Measurements from ENCODE around the gene OR10A3.

DNA sequence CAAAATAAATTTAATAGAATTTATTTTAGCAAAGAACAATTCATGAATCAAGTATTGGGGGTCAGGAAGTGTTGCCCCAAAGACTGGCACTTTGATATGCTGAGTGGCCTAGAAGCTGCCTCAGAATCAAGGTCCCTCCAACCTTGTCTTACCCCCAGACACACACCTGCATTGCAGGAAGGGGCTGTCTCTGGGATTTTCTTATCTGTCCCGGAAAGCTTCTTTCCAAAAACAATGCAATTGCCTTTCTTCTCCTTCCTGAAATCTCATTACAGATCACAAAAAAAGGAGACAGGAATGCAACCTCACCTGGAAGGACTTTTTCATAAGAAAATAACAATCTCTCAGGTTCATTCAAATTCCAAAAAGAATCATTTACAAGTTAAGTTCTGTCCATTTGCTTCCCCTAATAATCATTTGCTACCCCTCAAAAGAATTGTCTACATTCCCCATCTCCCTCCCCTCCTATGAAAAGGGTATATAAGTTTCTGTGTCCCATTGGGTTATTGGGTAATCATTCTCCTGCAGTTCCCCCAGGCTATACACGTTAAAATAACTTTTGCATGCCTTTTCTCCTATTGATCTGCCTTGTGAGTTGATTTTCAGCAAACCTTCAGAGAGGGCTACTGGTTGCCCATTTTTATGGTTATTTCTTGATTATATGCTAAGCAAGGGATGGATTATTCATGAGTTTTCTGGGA is 31.8 kb downstream of the OR10A3 start:
- TF ChIP-seq, protein P1, sequence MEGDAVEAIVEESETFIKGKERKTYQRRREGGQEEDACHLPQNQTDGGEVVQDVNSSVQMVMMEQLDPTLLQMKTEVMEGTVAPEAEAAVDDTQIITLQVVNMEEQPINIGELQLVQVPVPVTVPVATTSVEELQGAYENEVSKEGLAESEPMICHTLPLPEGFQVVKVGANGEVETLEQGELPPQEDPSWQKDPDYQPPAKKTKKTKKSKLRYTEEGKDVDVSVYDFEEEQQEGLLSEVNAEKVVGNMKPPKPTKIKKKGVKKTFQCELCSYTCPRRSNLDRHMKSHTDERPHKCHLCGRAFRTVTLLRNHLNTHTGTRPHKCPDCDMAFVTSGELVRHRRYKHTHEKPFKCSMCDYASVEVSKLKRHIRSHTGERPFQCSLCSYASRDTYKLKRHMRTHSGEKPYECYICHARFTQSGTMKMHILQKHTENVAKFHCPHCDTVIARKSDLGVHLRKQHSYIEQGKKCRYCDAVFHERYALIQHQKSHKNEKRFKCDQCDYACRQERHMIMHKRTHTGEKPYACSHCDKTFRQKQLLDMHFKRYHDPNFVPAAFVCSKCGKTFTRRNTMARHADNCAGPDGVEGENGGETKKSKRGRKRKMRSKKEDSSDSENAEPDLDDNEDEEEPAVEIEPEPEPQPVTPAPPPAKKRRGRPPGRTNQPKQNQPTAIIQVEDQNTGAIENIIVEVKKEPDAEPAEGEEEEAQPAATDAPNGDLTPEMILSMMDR (IDR thresholded peaks at IDR 0.05; ENCODE audit: borderline replicate concordance, extremely low read depth, low read length, poor library complexity, severe bottlenecking), result no peak
- TF ChIP-seq EZH2 (IDR thresholded peaks at IDR 0.05; ENCODE audit: borderline replicate concordance, low read depth, low read length, severe bottlenecking), result no peak
